NCI-H2029 treated with DMSO at 0.1 percent for 48 hours (cell line): ENCODE data around the gene KLHL29.

Experiments
- DNase-seq: peaks from one replicate; lab custom pipeline; 2025; lab: John Stamatoyannopoulos, UW

KLHL29 gene

DNA sequence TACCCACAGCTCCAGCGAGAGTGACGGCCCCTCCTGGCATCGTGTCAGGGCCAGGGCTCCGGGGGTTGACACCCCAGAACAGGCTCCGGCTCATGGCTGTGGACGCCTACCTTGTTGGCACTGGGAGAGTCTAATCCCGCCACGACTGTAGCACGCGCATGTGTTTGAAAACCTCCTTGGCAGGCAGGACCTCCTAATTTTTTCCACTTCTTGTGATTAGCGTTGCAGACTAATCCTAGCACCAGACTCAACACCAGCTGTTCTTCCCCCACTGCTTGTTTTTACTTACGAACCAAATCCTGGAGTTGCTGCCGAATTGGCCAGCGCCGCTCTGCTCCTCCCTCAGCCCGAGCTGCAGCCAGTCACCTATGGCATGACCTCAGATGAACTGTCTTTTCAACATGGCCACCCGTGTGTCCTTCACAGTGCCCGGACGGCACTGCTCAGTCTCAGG lies 110.7 kb downstream of the KLHL29 start:
- DNase-seq, result no peak

GRCh38 chr2:23496456-23496855 lies 111.5 kb downstream of the KLHL29 start:
- no peak for DNase-seq

- no peak for DNase-seq
Observed at GRCh38 chr2:23497063-23497462, 112.1 kb downstream of the KLHL29 start.

- no peak for DNase-seq
Observed at GRCh38 chr2:23497536-23497935, 112.6 kb downstream of the KLHL29 start.

- no peak for DNase-seq
Observed at GRCh38 chr2:23498943-23499342, 114.0 kb downstream of the KLHL29 start.

DNA sequence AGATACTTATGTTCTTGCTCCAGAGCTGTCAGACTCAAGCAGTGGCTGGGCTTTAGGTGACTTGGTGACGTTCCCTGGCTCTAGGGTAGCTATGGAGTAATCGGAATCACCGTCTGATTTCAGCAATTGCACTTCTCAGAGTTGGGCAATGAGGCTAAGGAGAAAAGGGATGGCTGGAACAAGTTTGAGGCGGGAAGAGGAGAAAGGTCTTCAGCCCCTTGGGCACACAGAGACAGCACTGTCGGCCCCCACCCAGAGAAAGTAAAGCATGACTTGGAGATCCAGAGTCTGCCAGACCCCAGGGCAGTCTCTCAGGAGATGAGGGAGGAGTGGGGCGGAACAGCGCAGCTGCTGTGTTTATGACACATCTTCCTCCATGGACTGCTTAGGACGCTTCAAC lies 114.5 kb downstream of the KLHL29 start:
- DNase-seq, result no peak

- no peak for DNase-seq
Observed at GRCh38 chr2:23500836-23501235, 115.9 kb downstream of the KLHL29 start.

DNA sequence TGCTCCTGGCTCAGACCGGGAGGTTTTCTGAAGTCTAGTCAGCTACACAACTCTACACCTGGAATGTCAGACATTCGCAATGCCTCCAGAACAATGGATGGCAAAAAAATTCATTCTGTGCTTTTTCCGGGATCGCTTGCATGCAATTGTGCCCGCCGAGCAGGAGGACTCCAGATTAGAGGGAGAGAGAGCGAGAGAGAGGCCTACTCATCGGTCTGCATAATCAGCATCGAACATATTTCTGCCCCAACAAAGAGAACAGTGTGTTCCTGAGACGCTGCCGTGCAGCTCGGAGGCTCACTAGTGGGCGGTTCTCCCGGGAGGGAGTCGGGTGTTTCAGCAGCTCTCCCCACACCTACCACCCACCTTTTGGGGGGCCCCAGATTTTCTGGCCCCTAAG lies 117.1 kb downstream of the KLHL29 start:
- no peak for DNase-seq

GRCh38 chr2:23503097-23503496 lies 118.1 kb downstream of the KLHL29 start:
- DNase-seq, result no peak

- no peak for DNase-seq
Observed at GRCh38 chr2:23503682-23504081, 118.7 kb downstream of the KLHL29 start.

DNA sequence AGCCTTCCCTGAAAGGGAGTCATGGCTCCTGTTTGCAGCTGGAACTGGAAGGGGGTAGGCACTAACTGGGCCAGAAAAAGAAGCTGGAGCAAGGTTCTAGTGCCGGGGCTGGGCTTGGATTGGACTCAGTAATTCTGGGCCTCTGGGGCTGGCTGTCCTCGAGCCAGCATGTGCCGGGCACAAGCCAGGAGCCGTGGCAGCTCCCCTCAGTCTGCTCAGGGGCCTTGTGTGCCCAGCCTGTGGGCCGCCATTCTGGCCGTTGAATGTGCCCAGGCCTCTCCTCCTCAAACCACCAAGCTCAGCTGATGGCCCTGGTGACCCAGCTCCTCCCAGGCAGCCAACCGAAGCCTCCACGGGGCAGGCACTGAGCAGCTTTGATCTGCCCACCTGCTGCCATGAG lies 119.6 kb downstream of the KLHL29 start:
- DNase-seq, result no peak

GRCh38 chr2:23505218-23505983 lies 120.4 kb downstream of the KLHL29 start:
- no peak for DNase-seq

- DNase-seq, result no peak
Observed at GRCh38 chr2:23505984-23506380, 121.0 kb downstream of the KLHL29 start.

- DNase-seq, result no peak
Observed at GRCh38 chr2:23506531-23507266, 121.7 kb downstream of the KLHL29 start.

- no peak for DNase-seq
Observed at GRCh38 chr2:23507267-23508065, 122.5 kb downstream of the KLHL29 start.

DNA sequence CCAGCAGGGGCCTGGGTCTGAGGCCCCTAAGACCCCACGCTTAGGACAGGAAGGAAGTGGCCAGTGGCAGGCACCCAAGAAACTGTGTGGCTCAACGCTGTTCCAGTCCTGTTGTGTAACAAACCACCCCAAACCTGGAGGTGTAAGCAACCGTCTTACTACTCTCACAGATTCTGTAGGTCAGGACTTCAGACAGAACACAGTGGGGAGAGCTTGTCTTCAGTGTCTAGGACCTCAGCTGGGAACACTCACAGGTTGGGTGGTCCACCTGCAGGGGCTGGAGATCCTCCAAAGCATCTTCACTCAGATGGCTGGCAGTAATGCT lies 123.0 kb downstream of the KLHL29 start:
- DNase-seq, result no peak

- no peak for DNase-seq
Observed at GRCh38 chr2:23509103-23509502, 124.1 kb downstream of the KLHL29 start.

- DNase-seq, result no peak
Observed at GRCh38 chr2:23509596-23510292, 124.8 kb downstream of the KLHL29 start.

GRCh38 chr2:23510471-23510870 lies 125.5 kb downstream of the KLHL29 start:
- peak; percentile 58 for DNase-seq

DNA sequence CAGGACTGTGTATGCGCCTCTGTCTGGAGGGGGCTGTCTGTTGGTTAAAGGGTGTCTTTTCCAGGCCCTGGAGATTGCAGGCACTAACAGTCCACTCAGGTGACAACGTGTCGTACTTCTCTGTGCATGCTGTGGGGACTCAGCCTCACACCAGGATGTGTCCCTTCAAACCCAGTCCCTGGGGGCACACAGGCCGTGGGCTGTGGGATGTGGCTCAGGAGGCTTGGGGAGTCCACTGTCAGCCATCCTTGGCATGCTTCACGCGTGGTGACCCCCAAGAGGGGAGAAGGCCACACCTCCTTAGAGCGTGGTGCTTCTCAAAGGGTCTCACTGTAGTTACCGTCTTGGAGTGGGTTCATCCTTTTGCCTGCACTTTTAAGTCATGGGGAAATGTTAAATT lies 127.8 kb downstream of the KLHL29 start:
- no peak for DNase-seq

- no peak for DNase-seq
Observed at GRCh38 chr2:23513245-23513871, 128.4 kb downstream of the KLHL29 start.
